22Rv1 (cell line): Measurements from ENCODE around the gene ZFYVE26.
"Not testable (repeated sequence)": the region's sequence is repeated elsewhere in the genome, so short reads cannot be mapped to it uniquely, and the experiment has no call there.

Experiments used
- CTCF ChIP-seq: fragments of 450-650 bp; IDR thresholded peaks from 2 replicates; pipeline ENCODE4 v1.5.1; 2017; ENCODE audit warnings: mild to moderate bottlenecking
- ZFX ChIP-seq: fragments of 450-650 bp; IDR thresholded peaks from 2 replicates; pipeline ENCODE4 v1.6.1; 2017; ENCODE audit warnings: antibody characterized with exemption, borderline replicate concordance

GRCh38 chr14:67709796-67710195 is 106.6 kb downstream of the ZFYVE26 start:
- TF ChIP-seq CTCF, ZFX: not testable (repeated sequence)
